Choroid plexus epithelial cell (primary cell): ENCODE measurements around the gene OPRD1.
"Not testable (repeated sequence)": the region's sequence is repeated elsewhere in the genome, so short reads cannot be mapped to it uniquely, and the experiment has no call there.

Experiments
- DNase-seq: peaks from one replicate; pipeline ENCODE4 v3.0.0-alpha.2; 2010; ENCODE audit warnings: low read depth
- H3K4me3 ChIP-seq: 2 replicates; pipeline ENCODE4 v1.5.1; 2011; ENCODE audit warnings: low read depth, mild to moderate bottlenecking, control low read depth, low read length, moderate library complexity
- CTCF ChIP-seq: conservative IDR thresholded peaks from 2 replicates; pipeline ENCODE4 v1.5.1; 2011; ENCODE audit warnings: low read depth, mild to moderate bottlenecking, control low read depth, inconsistent platforms, low read length, moderate library complexity

OPRD1 gene

DNA sequence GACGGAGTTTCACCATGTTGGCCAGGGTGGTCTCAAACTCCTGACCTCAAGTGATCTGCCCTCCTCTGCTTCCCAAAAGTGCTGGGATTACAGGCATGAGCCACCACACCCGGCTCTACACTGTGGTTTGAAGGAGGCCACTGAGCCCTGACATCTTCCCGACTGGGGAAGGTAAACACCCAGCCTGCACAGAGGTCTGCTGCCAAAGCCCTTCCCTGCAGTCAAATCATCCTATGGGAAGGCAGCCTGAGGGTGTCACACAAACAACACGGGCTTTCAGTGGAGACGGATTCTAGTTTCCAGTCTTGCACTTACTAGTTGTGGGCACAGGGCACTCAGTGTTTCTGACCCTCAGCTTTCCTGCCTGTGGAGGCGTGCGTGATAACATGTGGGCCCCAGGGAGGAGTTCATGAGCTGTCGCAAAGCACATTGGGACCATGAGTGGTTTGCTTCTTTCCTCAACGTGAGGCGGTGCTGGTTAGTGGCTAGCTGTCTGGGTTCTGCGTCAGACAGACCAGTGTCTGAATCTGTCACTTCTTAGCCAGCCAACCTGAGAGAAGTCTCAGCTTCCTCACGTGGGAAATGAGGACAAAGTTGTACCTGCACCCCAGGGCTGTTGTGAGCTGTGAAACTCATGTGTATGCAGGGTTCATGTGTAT lies 21.5 kb upstream of the OPRD1 start:
- no peak for TF ChIP-seq CTCF
- no peak for DNase-seq
- no peak overlapping the region for H3K4me3 ChIP-seq

GRCh38 chr1:28791929-28792328 lies 20.0 kb upstream of the OPRD1 start:
- not testable (repeated sequence) for DNase-seq, H3K4me3 ChIP-seq

DNA sequence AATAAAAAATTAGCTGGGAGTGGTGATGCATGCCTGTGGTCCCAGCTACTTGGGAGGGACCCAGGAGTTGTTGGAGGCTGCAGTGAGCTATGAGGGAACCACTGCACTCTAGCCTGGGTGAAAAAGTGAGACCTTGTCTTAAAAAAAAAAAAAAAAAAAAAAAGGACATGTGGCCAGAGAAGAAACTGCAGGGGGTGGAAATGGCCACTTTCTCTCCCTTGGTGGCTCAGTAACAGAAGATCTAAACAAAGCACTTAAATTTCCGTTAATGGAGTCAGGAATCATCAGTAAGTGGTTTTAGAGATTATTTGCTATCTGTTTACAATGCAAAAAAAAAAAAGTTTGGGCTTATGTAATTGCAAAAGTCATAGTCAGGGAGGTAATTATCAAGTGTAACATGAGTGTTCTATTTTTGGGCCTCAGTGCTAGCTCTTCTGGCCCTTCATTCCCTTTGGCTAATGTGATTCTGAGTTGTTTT lies 19.3 kb upstream of the OPRD1 start:
- TF ChIP-seq CTCF: peak; percentile 1

GRCh38 chr1:28794582-28794981 lies 17.4 kb upstream of the OPRD1 start:
- DNase-seq, H3K4me3 ChIP-seq: not testable (repeated sequence)

More for the DNA sequence above, 19.3 kb upstream of the OPRD1 start:
- no peak overlapping the region for H3K4me3 ChIP-seq
- no peak for DNase-seq

DNA sequence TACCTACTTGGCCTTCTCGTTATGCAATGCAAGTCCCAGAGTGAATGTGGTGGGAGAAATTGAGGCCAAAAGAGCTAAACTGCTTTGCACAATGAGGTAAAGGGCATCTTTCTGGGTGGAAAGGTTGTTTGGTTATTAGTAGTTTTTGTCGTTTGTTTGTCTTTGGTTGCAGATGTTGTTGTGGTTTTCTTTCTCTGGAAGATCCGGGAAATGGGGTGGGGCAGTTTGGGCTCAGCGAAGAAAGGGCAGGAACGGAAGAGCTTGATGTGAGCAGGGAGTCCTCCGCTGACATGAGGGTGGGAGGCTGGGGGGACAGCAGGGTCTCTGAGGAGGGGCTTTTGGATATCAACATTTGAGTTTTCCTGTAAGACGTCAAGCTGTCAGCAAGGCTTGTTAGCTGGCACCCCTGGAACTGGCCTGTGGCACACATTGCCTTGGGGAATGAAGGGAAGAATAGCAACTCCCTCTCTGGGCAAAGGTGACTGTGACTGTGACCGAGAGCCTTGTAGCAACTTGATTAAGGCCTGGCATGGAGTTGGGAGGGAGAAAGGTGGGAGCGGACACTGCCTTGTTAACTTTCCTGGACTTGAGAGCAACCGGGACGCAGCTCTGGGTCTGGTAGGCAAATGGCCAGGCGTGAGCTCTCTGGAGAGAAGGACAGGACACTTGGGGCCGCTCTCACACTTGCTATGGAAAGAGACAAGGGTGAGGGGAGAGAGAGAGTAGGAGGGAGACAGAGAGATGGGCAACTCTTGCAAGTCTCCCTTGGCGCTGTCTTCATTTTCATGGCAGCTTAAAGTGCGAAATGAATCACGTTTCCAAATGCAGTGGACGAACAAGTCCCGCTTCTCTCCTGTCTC lies 15.4 kb upstream of the OPRD1 start:
- H3K4me3 ChIP-seq: no peak overlapping the region
- no peak for TF ChIP-seq CTCF
- no peak for DNase-seq

DNA sequence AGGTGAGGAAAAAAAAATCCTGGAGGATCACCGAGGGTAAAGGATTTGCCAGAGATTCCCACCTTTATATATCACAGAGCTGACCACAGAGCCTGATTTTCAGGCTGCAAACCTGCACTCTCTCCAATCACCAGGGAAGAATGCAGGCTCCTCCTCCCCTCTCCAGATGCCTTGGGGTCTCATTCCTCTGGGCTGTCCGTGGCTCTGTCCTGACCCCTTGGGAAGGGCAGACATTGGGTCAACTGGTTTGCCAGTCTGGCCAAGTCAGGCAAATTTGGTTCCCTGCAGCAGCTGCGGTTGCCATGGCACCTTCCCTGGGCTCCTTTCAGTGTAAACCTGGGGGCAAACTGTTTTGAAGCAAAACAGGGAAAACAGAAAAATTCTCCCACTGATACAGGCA lies 11.6 kb upstream of the OPRD1 start:
- H3K4me3 ChIP-seq: no peak overlapping the region
- no peak for TF ChIP-seq CTCF
- DNase-seq: no peak

DNA sequence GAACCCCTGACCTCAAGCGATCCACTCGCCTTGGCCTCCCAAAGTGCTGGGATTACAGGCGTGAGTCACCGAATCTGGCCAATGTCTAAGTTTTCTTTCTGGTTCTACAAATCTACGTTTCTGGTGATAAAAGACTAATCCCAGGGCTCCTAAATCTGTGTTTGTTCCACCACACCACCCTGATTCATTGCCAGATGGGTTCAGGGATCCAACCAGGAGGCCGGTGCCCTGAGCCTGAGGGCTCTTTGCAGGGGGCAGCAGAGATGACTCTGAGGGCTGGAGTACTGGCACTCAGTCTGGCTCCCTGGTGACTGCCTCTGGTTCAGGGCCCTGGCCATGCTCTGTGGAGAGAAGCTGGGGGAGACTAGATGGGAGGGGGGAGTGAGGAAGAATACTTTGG lies 10.5 kb upstream of the OPRD1 start:
- no peak for TF ChIP-seq CTCF
- DNase-seq: no peak

GRCh38 chr1:28803051-28803450 lies 8.9 kb upstream of the OPRD1 start:
- H3K4me3 ChIP-seq: no peak overlapping the region
- DNase-seq: no peak
- TF ChIP-seq CTCF: no peak

More for the DNA sequence above, 10.5 kb upstream of the OPRD1 start:
- no peak overlapping the region for H3K4me3 ChIP-seq
